Endothelial cell of umbilical vein (primary cell): ENCODE measurements around the gene ALG8. TPM values are rescaled to one million over a fixed set of nuclear protein-coding genes. Genes with fewer than 3 reads are reported as not detected.

ENCODE experiments used
- Bru-seq: library from RNA; stranded (reverse); fragments of 400-500 nt; gene quantifications from one replicate; lab custom pipeline; 2021; lab: Mats Ljungman, UMichigan
- BruChase-seq, 2 experiments: library from RNA; stranded (reverse); fragments of 400-500 nt; gene quantifications; one replicate each; lab custom pipeline; 2021; lab: Mats Ljungman, UMichigan
- BruUV-seq: library from RNA; stranded (reverse); fragments of 400-500 nt; replicated peaks from 2 replicates; lab custom pipeline; 2021; lab: Mats Ljungman, UMichigan
- CTCF ChIA-PET: fragments of 300-600, 350-600 bp; sonication (Branson Sonifier 250); formaldehyde crosslinking; loops from one replicate; lab custom pipeline; 2021; ENCODE audit warnings: antibody characterized with exemption, inconsistent platforms; lab: Charles Lee
- POLR2A ChIA-PET: fragments of 300-600, 350-600 bp; sonication (Branson Sonifier 250); formaldehyde crosslinking; loops from one replicate; lab custom pipeline; 2021; ENCODE audit warnings: antibody characterized with exemption, inconsistent platforms; lab: Charles Lee
- DNase-seq: peaks from one replicate; pipeline ENCODE4 v3.0.0-alpha.2; 2011; ENCODE audit warnings: low read depth, low spot score
- FAIRE-seq: peaks from 2 replicates; lab custom pipeline; 2011; peaks lifted over from hg19 to GRCh38; lab: Jason Lieb, UNC
- H2AFZ ChIP-seq: 2 replicates; pipeline ENCODE4 v1.6.0; 2012; ENCODE audit warnings: low read depth, low read length, control low read depth, inconsistent platforms
- H3K27ac ChIP-seq: 2 replicates; pipeline ENCODE4 v1.5.1; 2011; ENCODE audit warnings: low read depth, mild to moderate bottlenecking, control low read depth, low read length, moderate library complexity; ENCODE audit not compliant: insufficient read depth
- H3K27me3 ChIP-seq, 2 experiments: 2 replicates each; pipeline versions ENCODE4 v1.6.0 to v1.6.1; 2011; ENCODE audit warnings: low read length in 2 of 2, mixed read lengths in 1 of 2; ENCODE audit not compliant: control insufficient read depth in 2 of 2, insufficient read depth in 2 of 2
- H3K36me3 ChIP-seq, 2 experiments: 2 replicates in 1 of 2; 3 replicates in 1 of 2; pipeline ENCODE4 v1.5.1; 2011; ENCODE audit warnings: low read length in 2 of 2, mild to moderate bottlenecking in 1 of 2, moderate library complexity in 1 of 2; ENCODE audit not compliant: control insufficient read depth in 2 of 2, insufficient read depth in 2 of 2; ENCODE audit errors: extremely low read depth in 1 of 2
- H3K4me1 ChIP-seq: 3 replicates; pipeline ENCODE4 v1.5.1; 2011; ENCODE audit warnings: mild to moderate bottlenecking, low read length; ENCODE audit not compliant: control insufficient read depth, insufficient read depth; ENCODE audit errors: extremely low read depth
- H3K4me2 ChIP-seq: 2 replicates; pipeline ENCODE4 v1.6.1; 2011; ENCODE audit warnings: low read length, control low read depth, mixed read lengths; ENCODE audit not compliant: insufficient read depth
- H3K4me3 ChIP-seq, 3 experiments: fragments of 200-600 bp in 1 of 3; sonication (generic), shearing (Covaris generic) in 1 of 3; replicated peaks in 1 of 3; 2 replicates each; pipeline ENCODE4 v1.5.1; 2011 to 2016; ENCODE audit warnings: control low read depth in 3 of 3, low read length in 3 of 3, mild to moderate bottlenecking in 2 of 3, inconsistent platforms in 1 of 3, low read depth in 1 of 3, moderate library complexity in 1 of 3; ENCODE audit not compliant: insufficient read depth in 1 of 3
- H3K79me2 ChIP-seq: 2 replicates; pipeline ENCODE4 v1.6.0; 2012; ENCODE audit warnings: low read length, inconsistent platforms; ENCODE audit not compliant: control insufficient read depth, insufficient read depth
- H3K9ac ChIP-seq: replicated peaks from 2 replicates; pipeline ENCODE3; 2011; ENCODE audit warnings: low read length, control low read depth; ENCODE audit not compliant: insufficient read depth; ENCODE audit errors: extremely low read depth
- H3K9me1 ChIP-seq: replicated peaks from 3 replicates; pipeline ENCODE4 v1.6.0; 2011; ENCODE audit warnings: mild to moderate bottlenecking, low read length; ENCODE audit not compliant: control insufficient read depth, insufficient read depth; ENCODE audit errors: extremely low read depth
- H3K9me3 ChIP-seq: replicated peaks from 2 replicates; pipeline ENCODE4 v1.5.1; 2012; ENCODE audit warnings: low read length, inconsistent platforms; ENCODE audit not compliant: control insufficient read depth, insufficient read depth
- H4K20me1 ChIP-seq: replicated peaks from 2 replicates; pipeline ENCODE3; 2011; ENCODE audit warnings: mild to moderate bottlenecking, low read length; ENCODE audit not compliant: control insufficient read depth, insufficient read depth; ENCODE audit errors: extremely low read depth
- EZH2 ChIP-seq: IDR thresholded peaks from 2 replicates; pipeline ENCODE4 v1.6.1; 2012; ENCODE audit warnings: borderline replicate concordance, low read depth, mild to moderate bottlenecking, moderate library complexity, low read length, inconsistent platforms; ENCODE audit not compliant: severe bottlenecking
- FOS ChIP-seq: IDR thresholded peaks from 2 replicates; pipeline ENCODE4 v1.6.1; 2011; ENCODE audit warnings: mild to moderate bottlenecking, low read length, moderate library complexity, borderline replicate concordance; ENCODE audit not compliant: insufficient read depth
- GATA2 ChIP-seq: IDR thresholded peaks from 2 replicates; pipeline ENCODE4 v1.7.0; 2011; ENCODE audit warnings: low read depth, mild to moderate bottlenecking, moderate library complexity, mixed read lengths, low read length; ENCODE audit not compliant: insufficient read length, insufficient read depth
- JUN ChIP-seq: IDR thresholded peaks from 2 replicates; pipeline ENCODE4 v1.6.1; 2011; ENCODE audit warnings: borderline replicate concordance, low read depth; ENCODE audit not compliant: insufficient read length, insufficient read depth
- MYC ChIP-seq: IDR thresholded peaks from one replicate; pipeline ENCODE4 v1.6.1; 2011; ENCODE audit warnings: mild to moderate bottlenecking, low read depth, low read length
- POLR2A ChIP-seq: IDR thresholded peaks from 2 replicates; pipeline ENCODE4 v1.6.1; 2012; ENCODE audit warnings: low read depth, mild to moderate bottlenecking, control low read depth, low read length
- POLR2AphosphoS5 ChIP-seq: IDR thresholded peaks from 2 replicates; pipeline ENCODE4 v1.6.1; 2012; ENCODE audit warnings: low read depth, mild to moderate bottlenecking, control low read depth, low read length, moderate library complexity; ENCODE audit not compliant: insufficient read depth
- dilution Hi-C: fragments of 300-500 bp; cut with MboI; formaldehyde crosslinking; loops from one replicate; pipeline ENCODE4 v1.15.0; 2019; ENCODE audit warnings: low sequenced_read_pairs; ENCODE audit not compliant: extremely low pct_ligation_motif_present
- intact Hi-C: fragments of 100-400 bp; cut with micrococcal nuclease; formaldehyde crosslinking; loops from one replicate; pipeline ENCODE4 v1.10.0; 2022
- long read RNA-seq: library from polyadenylated mRNA; stranded (forward); transcript quantifications from one replicate; pipeline ENCODE4 v2.0.0, GENCODE V29; 2021
- polyA minus RNA-seq, 3 experiments: library from RNA; depleted of rRNA, polyadenylated mRNA; stranded (reverse); fragments of >200 nt; gene quantifications; 1 replicate in 1 of 3; 2 replicates in 2 of 3; pipeline ENCODE4 v1.2.3, GENCODE V29; 2011
- polyA plus RNA-seq, 4 experiments: library from polyadenylated mRNA; depleted of rRNA in 3 of 4; stranded (reverse) in 3 of 4; unstranded in 1 of 4; fragments of >200 nt; gene quantifications; 2 replicates each; pipeline versions ENCODE4 v1.2.1 to v1.2.3, GENCODE V29; 2011 to 2012; ENCODE audit warnings: missing spikeins in 1 of 4
- total RNA-seq: library from RNA; stranded (reverse); gene quantifications from 2 replicates; pipeline ENCODE4 v1.2.3, GENCODE V29; 2021
- TF ChIP-seq, protein P1 (sequence below): IDR thresholded peaks from 2 replicates; pipeline ENCODE4 v1.6.1; 2011; ENCODE audit not compliant: insufficient read depth, insufficient read length

ALG8 gene
- total RNA-seq (38.1 and 43.9 TPM in 2 replicates), polyA plus RNA-seq (35.2 and 48.2 TPM in 2 replicates), polyA minus RNA-seq (65.5 and 68.3 TPM in 2 replicates), Bru-seq, nascent RNA (percentile 68 among the genes with signal in this experiment), BruChase-seq, experiment 1, labeled RNA remaining after a 6-hour chase (percentile 68 among the genes with signal in this experiment), BruChase-seq, experiment 2, labeled RNA remaining after a 2-hour chase (percentile 77 among the genes with signal in this experiment)
- polyA plus RNA-seq (2011; cell fraction: cytosol; rRNA removed) = 31.7 and 31.8 TPM in 2 replicates
- 37.9 and 48.0 TPM in 2 replicates for polyA plus RNA-seq (2011; cell fraction: nucleus; rRNA removed)
- 29.1 and 39.5 TPM in 2 replicates for polyA plus RNA-seq (2012)
- 48.7 TPM for polyA minus RNA-seq (2011; cell fraction: cytosol; rRNA and poly(A)+ RNA removed)
- polyA minus RNA-seq (2011; cell fraction: nucleus; rRNA and poly(A)+ RNA removed) = 25.1 and 46.2 TPM in 2 replicates
- long read RNA-seq, transcript ALG8-202 (14 exons, 1,677 nt) = minor isoform, 6 of 137 reads
- long read RNA-seq, transcript ALG8-201 (13 exons, 1,675 nt) = major isoform, 106 of 137 reads
- long read RNA-seq, partial matches to known transcripts = 5 of 137 reads
- long read RNA-seq, other reads (novel, unspliced or antisense) = 20 of 137 reads

DNA sequence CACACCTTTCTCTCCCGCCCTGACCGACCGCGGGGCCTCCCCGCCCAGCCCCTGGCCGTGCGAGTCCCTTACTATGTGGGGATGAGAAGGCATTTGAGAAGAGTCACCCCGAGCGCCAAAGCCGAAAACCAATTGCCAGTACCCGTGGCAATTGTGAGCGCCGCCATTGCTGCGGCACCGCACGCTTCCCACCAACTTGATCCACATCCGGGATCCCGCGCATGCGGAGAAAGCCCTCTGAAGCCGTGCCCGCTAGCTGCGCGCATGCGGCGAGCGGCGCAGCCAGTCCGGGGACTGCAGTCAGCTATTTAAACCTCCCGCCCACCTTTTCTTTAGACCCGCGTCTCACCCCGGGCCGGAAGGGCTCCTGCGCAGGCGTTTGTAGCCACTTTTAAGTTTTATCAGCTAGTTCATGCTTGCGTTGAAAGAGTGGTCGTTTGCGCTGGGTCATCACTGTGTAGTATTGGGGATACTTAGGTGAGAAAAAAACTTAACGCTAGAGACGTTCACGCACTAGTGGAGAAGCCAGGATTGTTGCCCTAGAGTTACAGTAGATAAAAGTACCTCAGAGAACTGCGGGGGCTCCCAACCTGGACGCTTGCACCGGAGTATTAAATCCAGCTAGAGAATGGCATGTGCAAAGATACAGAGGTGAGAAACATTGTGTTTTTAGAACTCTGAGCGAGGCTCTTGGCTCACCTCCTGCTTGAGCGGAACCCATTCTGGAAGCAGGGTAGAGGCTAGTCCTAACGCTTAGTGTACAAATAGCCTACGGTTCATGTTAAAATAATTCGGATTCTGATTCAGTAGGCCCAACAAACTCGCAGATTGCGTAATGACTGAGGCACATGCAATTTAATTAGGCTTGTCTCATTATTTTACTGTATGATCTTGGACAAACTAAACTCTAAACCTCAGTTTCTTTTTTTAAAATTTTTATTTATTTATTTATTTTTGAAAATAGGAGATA, at the start of gene ALG8:
TSS of gene ALG8 (minus strand) at position 205 of the 970 bp plus-strand sequence. CDS start at position 167, 38 bp downstream.
- H3K27ac ChIP-seq = peak within 1 kb of the TSS; percentile 60
- no peaks in the 10 kb centered on the region for H3K9me3 ChIP-seq
- no peak for TF ChIP-seq EZH2
- TF ChIP-seq GATA2 = no peak
- peak; percentile 89 for TF ChIP-seq POLR2AphosphoS5
- TF ChIP-seq, protein P1, sequence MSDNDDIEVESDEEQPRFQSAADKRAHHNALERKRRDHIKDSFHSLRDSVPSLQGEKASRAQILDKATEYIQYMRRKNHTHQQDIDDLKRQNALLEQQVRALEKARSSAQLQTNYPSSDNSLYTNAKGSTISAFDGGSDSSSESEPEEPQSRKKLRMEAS = peak; percentile 91
- TF ChIP-seq MYC = peak; percentile 30
- peak; percentile 89 for TF ChIP-seq POLR2A
- no peak for TF ChIP-seq FOS
- TF ChIP-seq JUN = no peak
- ChIA-PET CTCF (interaction anchor here (0.9 to 2.5 kb wide), 6 partner anchors 8 to 425 kb away, joined by 3 to 14 read pairs (median 4); partner anchors contain the start of genes KCTD21 and USP35), POLR2A (interaction anchor here (0.8 to 1.9 kb wide), 3 partner anchors 9 to 49 kb away, joined by 3 to 6 read pairs (median 5); partner anchors contain the start of genes KCTD21 and USP35)
- BruUV-seq = TSS peak; percentile 69
- peak; percentile 99 for DNase-seq
- intact Hi-C loops (loop anchor here (1.0 to 5.0 kb wide), 5 partner anchors 49 to 423 kb away; partner anchors contain the start of genes GAB2, KCTD21, NDUFC2 and USP35), dilution Hi-C loops (no loop called here)
- peaks cover 15% of the 10 kb centered on the region for H3K4me1 ChIP-seq
- H2AFZ ChIP-seq = peak within 1 kb of the TSS; percentile 97
- H3K4me2 ChIP-seq = peak within 1 kb of the TSS; percentile 83
- no peaks in the 10 kb centered on the region for H4K20me1 ChIP-seq
- peak within 1 kb of the TSS; percentile 87 for H3K9ac ChIP-seq
- peak within 1 kb of the TSS; percentile 52 to 84 (median 69) for H3K4me3 ChIP-seq
- FAIRE-seq = peak; percentile 90
- no peaks in the 10 kb centered on the region for H3K9me1 ChIP-seq
- no peaks in the 10 kb centered on the region for H3K36me3 ChIP-seq
- peaks cover 7% of the 10 kb centered on the region for H3K79me2 ChIP-seq
- no peaks in the 10 kb centered on the region for H3K27me3 ChIP-seq
